GM12878 (cell line): ENCODE measurements around the gene TTC1. TPM values are rescaled to one million over a fixed set of nuclear protein-coding genes. Genes with fewer than 3 reads are reported as not detected.

Source experiments
- ATAC-seq: fragments of 200-7000 bp; cut with Tn5 transposase; 3 replicates; pipeline ENCODE4 v1.9.1; 2020; ENCODE audit warnings: mild to moderate bottlenecking, moderate library complexity
- BruUV-seq: library from RNA; stranded (reverse); fragments of 400-500 nt; replicated peaks from 2 replicates; lab custom pipeline; 2021; lab: Mats Ljungman, UMichigan
- CTCF ChIA-PET: fragments of 300-600 bp; sonication (Branson Sonifier 250); formaldehyde crosslinking; extraction: SDS; loops from one replicate; lab custom pipeline; 2021; ENCODE audit warnings: inconsistent platforms; lab: Yijun Ruan, JAX
- POLR2A ChIA-PET: fragments of 350-600 bp; formaldehyde crosslinking; extraction: SDS; loops from one replicate; lab custom pipeline; 2021; ENCODE audit warnings: inconsistent platforms; lab: Charles Lee
- RAD21 ChIA-PET: fragments of 300-600 bp; sonication (Branson Sonifier 250); formaldehyde crosslinking; loops from one replicate; lab custom pipeline; 2023; ENCODE audit warnings: antibody characterized with exemption; ENCODE audit not compliant: unreplicated experiment; lab: Charles Lee
- SMC1A ChIA-PET: fragments of 300-600 bp; sonication (Branson Sonifier 250); formaldehyde crosslinking; loops from one replicate; lab custom pipeline; 2023; ENCODE audit not compliant: unreplicated experiment, uncharacterized antibody; lab: Charles Lee
- DNase-seq: peaks from one replicate; pipeline ENCODE4 v3.0.0-alpha.2; 2011; ENCODE audit warnings: low read depth, low spot score
- FAIRE-seq: peaks from 3 replicates; lab custom pipeline; 2011; peaks lifted over from hg19 to GRCh38; lab: Jason Lieb, UNC
- H2AFZ ChIP-seq: 2 replicates; pipeline ENCODE4 v1.6.0; 2011; ENCODE audit warnings: low read depth, low read length, control low read depth; ENCODE audit not compliant: control insufficient read depth
- H3K27ac ChIP-seq: 2 replicates; pipeline ENCODE4 v1.5.1; 2011; ENCODE audit warnings: control low read depth; ENCODE audit not compliant: control insufficient read depth, insufficient read depth
- H3K27me3 ChIP-seq, 2 experiments: replicated peaks in 1 of 2; 2 replicates each; pipeline versions ENCODE4 v1.6.0 to v1.6.1; 2011; ENCODE audit warnings: low read length in 1 of 2; ENCODE audit not compliant: control insufficient read depth in 2 of 2, insufficient read depth in 2 of 2
- H3K36me3 ChIP-seq, 2 experiments: 2 replicates each; pipeline ENCODE4 v1.5.1; 2011; ENCODE audit warnings: low read length in 1 of 2; ENCODE audit not compliant: control insufficient read depth in 2 of 2, insufficient read depth in 2 of 2
- H3K4me1 ChIP-seq: 2 replicates; pipeline ENCODE4 v1.6.1; 2011; ENCODE audit warnings: mild to moderate bottlenecking, low read length, moderate library complexity, mixed read lengths; ENCODE audit not compliant: control insufficient read depth, insufficient read depth
- H3K4me2 ChIP-seq: 2 replicates; pipeline ENCODE4 v1.6.0; 2011; ENCODE audit warnings: control low read depth; ENCODE audit not compliant: control insufficient read depth, insufficient read depth
- H3K4me3 ChIP-seq: fragments of 200-600 bp; sonication (generic); 2 replicates; pipeline ENCODE4 v1.5.1; 2016
- H3K79me2 ChIP-seq: 2 replicates; pipeline ENCODE4 v1.6.0; 2011; ENCODE audit warnings: low read length; ENCODE audit not compliant: control insufficient read depth, insufficient read depth
- H3K9ac ChIP-seq: 2 replicates; pipeline ENCODE4 v1.8.0; 2011; ENCODE audit warnings: low read length, control low read depth, mixed read lengths; ENCODE audit not compliant: control insufficient read depth, insufficient read depth
- H3K9me3 ChIP-seq: replicated peaks from 3 replicates; pipeline ENCODE4 v1.5.1; 2011; ENCODE audit warnings: mild to moderate bottlenecking, low read length; ENCODE audit not compliant: control insufficient read depth, insufficient read depth
- H4K20me1 ChIP-seq: 2 replicates; pipeline ENCODE4 v1.6.0; 2011; ENCODE audit not compliant: control insufficient read depth, insufficient read depth
- ATF7 ChIP-seq: fragments of 450-650 bp; IDR thresholded peaks from 2 replicates; pipeline ENCODE4 v1.6.1; 2016; ENCODE audit warnings: low read depth, mild to moderate bottlenecking
- CREB1 ChIP-seq: IDR thresholded peaks from 2 replicates; pipeline ENCODE4 v1.6.1; 2012; ENCODE audit warnings: low read depth, mild to moderate bottlenecking, inconsistent platforms
- IKZF2 ChIP-seq, 2 experiments: fragments of 450-650 bp; IDR thresholded peaks; 2 replicates each; pipeline ENCODE4 v1.6.1; 2017; ENCODE audit warnings: mild to moderate bottlenecking in 2 of 2, moderate library complexity in 2 of 2
- IRF3 ChIP-seq: fragments of 450-650 bp; IDR thresholded peaks from 2 replicates; pipeline ENCODE4 v1.6.1; 2014; ENCODE audit warnings: mild to moderate bottlenecking
- IRF5 ChIP-seq: fragments of 450-650 bp; IDR thresholded peaks from 2 replicates; pipeline ENCODE4 v1.6.1; 2017; ENCODE audit warnings: borderline replicate concordance
- NFYA ChIP-seq: IDR thresholded peaks from 2 replicates; pipeline ENCODE4 v1.6.1; 2011; ENCODE audit warnings: low read depth, mild to moderate bottlenecking, low read length, improper control_type of control experiment, borderline replicate concordance
- YBX1 ChIP-seq: fragments of 450-650 bp; IDR thresholded peaks from 2 replicates; pipeline ENCODE4 v1.6.1; 2016; ENCODE audit warnings: antibody characterized with exemption
- WGBS: methylation state at CpG from one replicate; pipeline ENCODE4 v1.1.6; 2016; ENCODE audit warnings: low lambda C conversion rate; ENCODE audit not compliant: insufficient replicate concordance, insufficient coverage; ENCODE audit errors: missing lambda C conversion rate; 5-methylcytosine and 5-hydroxymethylcytosine counted together
- in situ Hi-C: fragments of 300-500 bp; cut with MboI; formaldehyde crosslinking; loops from 9 replicates; pipeline ENCODE4 v1.14.3; 2018; ENCODE audit warnings: mixed read lengths
- intact Hi-C: fragments of 100-400 bp; cut with micrococcal nuclease; formaldehyde crosslinking; loops from one replicate; pipeline ENCODE4 v1.14.2; 2022; ENCODE audit not compliant: unreplicated experiment
- polyA plus RNA-seq, 11 experiments: library from polyadenylated mRNA; depleted of rRNA in 4 of 11; unstranded in 6 of 11; stranded (reverse) in 5 of 11; fragments of >200 nt; fragmentation: Nextera tagmentation in 4 of 11; fragmentation: Illumina TruSeq in 1 of 11; extraction: Ambion mirVana in 4 of 11; extraction: Trizol in 1 of 11; gene quantifications; 1 replicate in 1 of 11; 2 replicates in 10 of 11; pipeline versions ENCODE4 v1.2.1 to v1.2.3, GENCODE V29; 2011 to 2016; ENCODE audit warnings: inconsistent platforms in 2 of 11, missing spikeins in 2 of 11, low read depth in 1 of 11
- total RNA-seq, 4 experiments: library from RNA; depleted of rRNA in 3 of 4; stranded (reverse); fragments of >200 nt in 3 of 4; fragmentation: Illumina TruSeq in 1 of 4; extraction: Trizol in 1 of 4; gene quantifications; 2 replicates each; pipeline versions ENCODE4 v1.2.1 to v1.2.3, GENCODE V29; 2013 to 2021

Gene TTC1
- total and polyA plus RNA-seq, 10 of the 15 experiments (the other 5 are each of a cell fraction or from before 2014, with no cell fraction given): 46.6 to 160 (median 92.3) TPM

- in situ Hi-C loops (no loop called here), intact Hi-C loops (no loop called here)
- TF ChIP-seq IRF5: no peak
- TF ChIP-seq ATF7: no peak
- TF ChIP-seq CREB1: no peak
- no peak for TF ChIP-seq NFYA
- no peak for TF ChIP-seq YBX1
- TF ChIP-seq IRF3: no peak
- TF ChIP-seq IKZF2 (IDR thresholded peaks at IDR 0.05): no peak
- ATAC-seq: no peak
- H3K27ac ChIP-seq: no peak overlapping the region
- FAIRE-seq: no peak
- H3K9me3 ChIP-seq: no peaks in the 10 kb centered on the region
- ChIA-PET POLR2A (no interaction called here), RAD21 (interaction anchor here (1.0 kb wide), 1 partner anchor 23 kb away, joined by 3 read pairs; no protein-coding TSS in a partner anchor), CTCF (interaction anchor here (0.9 to 1.2 kb wide), 3 partner anchors 8 to 36 kb away, joined by 3 to 4 read pairs (median 3); no protein-coding TSS in a partner anchor), SMC1A (interaction anchor here (0.9 to 1.4 kb wide), 2 partner anchors 10 to 11 kb away, joined by 3 read pairs; no protein-coding TSS in a partner anchor)
- no peak overlapping the region for H3K9ac ChIP-seq
- H2AFZ ChIP-seq: no peak overlapping the region
- BruUV-seq: no TSS peak
- no peak overlapping the region for H3K4me3 ChIP-seq
- no peaks in the 10 kb centered on the region for H3K27me3 ChIP-seq
- 98% methylated on average over 3 of the region's 3 CpGs for WGBS
- no peaks in the 10 kb centered on the region for H4K20me1 ChIP-seq
- peaks cover 3% of the 10 kb centered on the region in 2 experiments; a peak in 3 of 4 replicates for H3K36me3 ChIP-seq
- H3K79me2 ChIP-seq: no peaks in the 10 kb centered on the region
- no peaks in the 10 kb centered on the region for H3K4me1 ChIP-seq
- H3K4me2 ChIP-seq: no peak overlapping the region
- no peak for DNase-seq
Measured at GRCh38 chr5:160044967-160045366, 36.0 kb downstream of the TTC1 start.
